ENCODE measurements around the gene OR11A1. TPM values are rescaled to one million over a fixed set of nuclear protein-coding genes. Genes with fewer than 3 reads are reported as not detected.

The OR11A1 gene
- total RNA-seq, 2 donors from 2014 or later, result not detected

- no peak within 1 kb of the TSS for H3K4me3 Mint-ChIP-seq
- no peaks in the 10 kb centered on the region for H3K9me3 Mint-ChIP-seq
- peaks cover 40% of the 10 kb centered on the region for H3K27me3 Mint-ChIP-seq
- no peaks in the 10 kb centered on the region for H3K4me1 Mint-ChIP-seq
- H3K36me3 Mint-ChIP-seq (ENCODE audit: low read depth), result no peaks in the 10 kb centered on the region
- no peak for ATAC-seq (replicated peaks)
- no peak within 1 kb of the TSS for H3K27ac Mint-ChIP-seq
Observed at GRCh38 chr6:29395331-29395730, 61.5 kb downstream of the OR11A1 start, which contains the start of gene OR12D2. TSS of gene OR12D2 (plus strand) at chr6:29395631. CDS start at chr6:29396700, 1,069 bp downstream.

- peaks cover 39% of the 10 kb centered on the region for H3K27me3 Mint-ChIP-seq
- H3K4me3 Mint-ChIP-seq, result no peak overlapping the region
- no peaks in the 10 kb centered on the region for H3K9me3 Mint-ChIP-seq
- H3K27ac Mint-ChIP-seq, result no peak overlapping the region
- H3K36me3 Mint-ChIP-seq (ENCODE audit: low read depth), result no peaks in the 10 kb centered on the region
- ATAC-seq (replicated peaks), result no peak
- H3K4me1 Mint-ChIP-seq, result no peaks in the 10 kb centered on the region
Observed at GRCh38 chr6:29388533-29388932, 68.3 kb downstream of the OR11A1 start.

DNA sequence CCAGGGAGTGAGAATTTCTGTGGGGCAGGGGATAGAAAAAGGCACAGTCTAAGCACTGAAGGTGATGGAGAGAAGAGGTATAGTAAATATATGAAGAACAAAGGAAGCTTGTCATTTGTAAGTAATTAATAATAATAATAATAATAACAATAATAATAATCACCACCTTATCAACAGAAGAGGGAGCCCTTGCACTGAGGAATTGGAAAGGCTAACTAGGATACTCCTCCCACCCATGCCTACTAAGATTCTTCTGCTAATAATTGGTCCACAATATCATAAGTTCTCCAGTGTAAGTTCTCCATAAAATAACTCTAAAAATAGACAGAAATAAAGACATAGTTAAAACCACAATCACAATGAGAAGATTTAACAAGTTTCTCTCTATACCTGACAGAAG, 80.9 kb downstream of the OR11A1 start:
- H3K4me3 Mint-ChIP-seq, result no peak overlapping the region
- no peaks in the 10 kb centered on the region for H3K36me3 Mint-ChIP-seq (ENCODE audit: low read depth)
- no peak overlapping the region for H3K27ac Mint-ChIP-seq
- ATAC-seq (replicated peaks), result no peak
- no peaks in the 10 kb centered on the region for H3K9me3 Mint-ChIP-seq
- H3K4me1 Mint-ChIP-seq, result no peaks in the 10 kb centered on the region
- H3K27me3 Mint-ChIP-seq, result peaks cover 26% of the 10 kb centered on the region

Other genes starting within 250 kb of the OR11A1 start
- not detected for gene OR14J1, start 155.4 kb downstream of the OR11A1 start, total RNA-seq
- gene OR5V1, start 88.2 kb downstream of the OR11A1 start, total RNA-seq, result not detected
- gene OR12D3, start 81.8 kb downstream of the OR11A1 start, total RNA-seq, result not detected
- not detected for gene OR12D2, start 61.4 kb downstream of the OR11A1 start, total RNA-seq
- not detected for gene OR12D1, start 42.1 kb downstream of the OR11A1 start, total RNA-seq
- not detected for gene OR10C1, start 17.8 kb downstream of the OR11A1 start, total RNA-seq
- gene OR2H1, start 84 bp upstream of the OR11A1 start, total RNA-seq, result not detected
- gene MAS1L, start 30.9 kb upstream of the OR11A1 start, total RNA-seq, result not detected
- 1 to 10 TPM in 1 of 2 donors, under 1 TPM in 1; 0.84 to 3.7 TPM for gene UBD, start 102.7 kb upstream of the OR11A1 start, total RNA-seq
- not detected for gene OR2H2, start 128.1 kb upstream of the OR11A1 start, total RNA-seq
- gene GABBR1, start 176.1 kb upstream of the OR11A1 start, total RNA-seq, result 10 to 100 TPM; 19.3 to 46.1 TPM
- gene MOG, start 200.0 kb upstream of the OR11A1 start, total RNA-seq, result not detected
- gene ZFP57, start 224.1 kb upstream of the OR11A1 start, total RNA-seq, result 1 to 10 TPM in 1 of 2 donors, not detected in 1; 2.6 TPM